ENCODE results near the gene FYTTD1. TPM values are rescaled to one million over a fixed set of nuclear protein-coding genes. Genes with fewer than 3 reads are reported as not detected.
"Not testable (repeated sequence)": the region's sequence is repeated elsewhere in the genome, so short reads cannot be mapped to it uniquely, and the experiment has no call there.

Gene FYTTD1
- 24.3 and 46.8 TPM in 2 replicates for total RNA-seq
- 62.8 and 65.9 TPM in 2 replicates for polyA plus RNA-seq

DNA sequence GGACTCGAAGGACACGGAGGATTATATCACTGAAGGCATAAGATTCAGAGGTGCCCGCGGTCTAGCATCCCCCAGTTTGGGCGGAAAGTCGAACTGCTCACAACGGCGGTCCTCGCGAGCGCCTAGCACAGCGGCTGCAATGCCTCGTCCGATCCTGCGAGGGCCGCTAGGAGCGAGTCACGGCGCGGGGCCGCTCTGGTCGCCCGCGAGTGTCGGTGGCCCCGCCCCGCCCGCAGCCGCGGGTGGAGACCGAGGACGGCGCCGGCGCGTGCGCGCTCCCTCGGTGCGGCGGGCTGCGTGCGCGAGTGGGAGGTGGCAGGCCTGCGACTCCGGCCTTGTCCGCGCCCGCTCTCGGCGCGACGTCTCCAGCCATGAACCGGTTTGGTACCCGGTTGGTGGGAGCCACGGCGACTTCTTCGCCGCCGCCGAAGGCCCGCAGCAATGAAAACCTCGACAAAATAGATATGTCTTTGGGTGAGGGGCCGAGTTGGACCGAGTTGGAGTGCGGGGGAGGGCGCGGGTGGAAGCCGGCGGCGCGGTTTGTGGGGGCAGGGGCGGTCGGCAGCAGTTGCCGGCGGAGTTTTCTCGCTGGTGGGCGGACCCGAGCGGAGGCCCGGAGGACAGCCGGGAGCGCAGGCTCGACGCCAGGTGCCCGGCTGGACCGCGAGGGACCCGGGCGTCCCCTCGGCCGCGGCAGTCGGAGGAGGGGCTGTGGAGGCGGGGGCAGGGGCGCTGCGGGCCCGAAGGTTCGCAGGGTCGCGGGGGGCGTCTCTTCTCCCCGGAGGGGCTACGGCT lies at the start of gene FYTTD1:
Gene FYTTD1, plus strand, starts transcription at position 283 of the 795 bp plus-strand sequence. Its CDS starts 89 bp downstream, at position 372.
- H3K4me3 ChIP-seq = peak within 1 kb of the TSS; percentile 74
- DNase-seq (ENCODE audit: low read depth in 1 of 2, low spot score in 1 of 2) = peak; percentile 92 to 93
- TF ChIP-seq, protein P1, sequence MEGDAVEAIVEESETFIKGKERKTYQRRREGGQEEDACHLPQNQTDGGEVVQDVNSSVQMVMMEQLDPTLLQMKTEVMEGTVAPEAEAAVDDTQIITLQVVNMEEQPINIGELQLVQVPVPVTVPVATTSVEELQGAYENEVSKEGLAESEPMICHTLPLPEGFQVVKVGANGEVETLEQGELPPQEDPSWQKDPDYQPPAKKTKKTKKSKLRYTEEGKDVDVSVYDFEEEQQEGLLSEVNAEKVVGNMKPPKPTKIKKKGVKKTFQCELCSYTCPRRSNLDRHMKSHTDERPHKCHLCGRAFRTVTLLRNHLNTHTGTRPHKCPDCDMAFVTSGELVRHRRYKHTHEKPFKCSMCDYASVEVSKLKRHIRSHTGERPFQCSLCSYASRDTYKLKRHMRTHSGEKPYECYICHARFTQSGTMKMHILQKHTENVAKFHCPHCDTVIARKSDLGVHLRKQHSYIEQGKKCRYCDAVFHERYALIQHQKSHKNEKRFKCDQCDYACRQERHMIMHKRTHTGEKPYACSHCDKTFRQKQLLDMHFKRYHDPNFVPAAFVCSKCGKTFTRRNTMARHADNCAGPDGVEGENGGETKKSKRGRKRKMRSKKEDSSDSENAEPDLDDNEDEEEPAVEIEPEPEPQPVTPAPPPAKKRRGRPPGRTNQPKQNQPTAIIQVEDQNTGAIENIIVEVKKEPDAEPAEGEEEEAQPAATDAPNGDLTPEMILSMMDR (IDR thresholded peaks at IDR 0.05; ENCODE audit: low read depth, low read length) = peak; percentile 33
- no peaks in the 10 kb centered on the region for H3K9me3 ChIP-seq (ENCODE audit: low read depth)
- peak within 1 kb of the TSS; percentile 86 for H3K27ac ChIP-seq
- H3K4me1 ChIP-seq (ENCODE audit: low read depth) = peaks cover 9% of the 10 kb centered on the region
- no peaks in the 10 kb centered on the region for H3K36me3 ChIP-seq
- no peaks in the 10 kb centered on the region for H3K27me3 ChIP-seq

DNA sequence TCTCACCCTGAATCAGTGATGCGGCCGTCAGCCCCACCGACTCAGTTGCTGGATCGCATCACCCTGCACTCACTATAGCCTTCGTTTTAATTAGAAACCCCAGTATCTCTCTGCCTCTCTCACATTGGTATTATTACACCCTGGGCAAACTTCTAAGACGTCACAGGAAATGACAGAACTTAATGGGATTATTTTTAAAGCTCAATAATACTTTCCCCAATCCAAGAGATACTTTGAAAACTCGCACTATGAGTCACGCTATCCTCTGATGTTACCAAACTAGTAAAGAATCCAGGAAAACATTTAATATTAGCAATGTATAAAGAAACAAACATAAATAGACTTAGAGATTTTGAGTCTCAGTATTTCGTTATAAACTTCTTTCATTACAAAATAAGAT lies 49.6 kb upstream of the FYTTD1 start:
- no peak for DNase-seq (ENCODE audit: low read depth in 1 of 2, low spot score in 1 of 2)
- no peaks in the 10 kb centered on the region for H3K9me3 ChIP-seq (ENCODE audit: low read depth)
- TF ChIP-seq, protein P1 (IDR thresholded peaks at IDR 0.05; ENCODE audit: low read depth, low read length) = no peak
- H3K36me3 ChIP-seq = peaks cover 18% of the 10 kb centered on the region
- H3K27me3 ChIP-seq = no peaks in the 10 kb centered on the region
- H3K4me1 ChIP-seq (ENCODE audit: low read depth) = no peaks in the 10 kb centered on the region
- H3K27ac ChIP-seq = no peak overlapping the region
- H3K4me3 ChIP-seq = no peak overlapping the region

DNA sequence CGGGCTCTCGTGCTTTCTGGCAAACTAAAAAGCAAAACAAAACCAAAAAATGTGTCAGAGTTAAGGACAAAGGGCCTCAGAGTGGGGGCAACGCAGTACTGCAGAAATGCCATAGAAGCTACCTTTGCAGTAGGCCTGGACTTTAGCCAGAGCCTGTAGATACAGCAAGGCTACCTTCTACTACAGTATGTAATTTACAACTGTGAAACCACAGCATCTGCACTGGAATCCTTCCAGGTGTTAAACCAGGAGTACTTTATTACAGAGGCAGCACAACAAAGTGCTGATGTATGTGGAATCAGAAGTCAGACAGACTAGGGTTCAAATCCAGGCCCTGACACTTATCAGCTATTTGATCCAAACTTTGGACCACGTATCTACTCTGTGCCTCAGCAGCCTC lies 47.8 kb upstream of the FYTTD1 start:
- H3K27me3 ChIP-seq = no peaks in the 10 kb centered on the region
- H3K27ac ChIP-seq = no peak overlapping the region
- no peaks in the 10 kb centered on the region for H3K4me1 ChIP-seq (ENCODE audit: low read depth)
- H3K9me3 ChIP-seq (ENCODE audit: low read depth) = no peaks in the 10 kb centered on the region
- H3K4me3 ChIP-seq = no peak overlapping the region
- TF ChIP-seq, protein P1 (IDR thresholded peaks at IDR 0.05; ENCODE audit: low read depth, low read length) = no peak
- no peak for DNase-seq (ENCODE audit: low read depth in 1 of 2, low spot score in 1 of 2)
- peaks cover 14% of the 10 kb centered on the region for H3K36me3 ChIP-seq

- Histone ChIP-seq H3K4me3 (no peak overlapping the region), H3K27ac (no peak overlapping the region), H3K4me1 (ENCODE audit: low read depth) (no peaks in the 10 kb centered on the region), H3K36me3 (peaks cover 3% of the 10 kb centered on the region), H3K9me3 (ENCODE audit: low read depth) (no peaks in the 10 kb centered on the region), H3K27me3 (no peaks in the 10 kb centered on the region)
- no peak for DNase-seq (ENCODE audit: low read depth in 1 of 2, low spot score in 1 of 2)
- TF ChIP-seq, protein P1 (IDR thresholded peaks at IDR 0.05; ENCODE audit: low read depth, low read length) = no peak
These were observed 43.0 kb upstream of the FYTTD1 start for GRCh38 chr3:197706658-197707057.

DNA sequence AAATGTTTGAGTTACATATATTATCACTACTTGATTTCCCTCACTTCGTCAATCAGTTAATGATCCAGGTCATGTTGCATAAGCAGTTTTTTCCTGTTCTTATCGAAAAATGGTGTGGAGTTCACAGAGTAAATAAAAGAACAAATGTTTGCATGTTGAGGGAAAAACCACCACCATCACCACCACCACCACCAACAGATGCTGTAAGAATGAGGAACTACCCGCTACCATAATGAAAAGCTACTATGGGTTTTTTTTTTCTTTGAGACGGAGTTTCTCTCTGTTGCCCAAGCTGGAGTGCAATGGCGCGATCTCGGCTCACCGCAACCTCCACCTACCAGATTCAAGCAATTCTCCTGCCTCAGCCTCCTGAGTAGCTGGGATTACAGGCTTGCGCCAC lies 40.5 kb upstream of the FYTTD1 start:
- Histone ChIP-seq H3K36me3 (no peaks in the 10 kb centered on the region), H3K4me3 (no peak overlapping the region), H3K27ac (no peak overlapping the region), H3K27me3 (no peaks in the 10 kb centered on the region), H3K4me1 (ENCODE audit: low read depth) (peaks cover 22% of the 10 kb centered on the region), H3K9me3 (ENCODE audit: low read depth) (no peaks in the 10 kb centered on the region)
- no peak for DNase-seq (ENCODE audit: low read depth in 1 of 2, low spot score in 1 of 2)
- TF ChIP-seq, protein P1 (IDR thresholded peaks at IDR 0.05; ENCODE audit: low read depth, low read length) = no peak

DNA sequence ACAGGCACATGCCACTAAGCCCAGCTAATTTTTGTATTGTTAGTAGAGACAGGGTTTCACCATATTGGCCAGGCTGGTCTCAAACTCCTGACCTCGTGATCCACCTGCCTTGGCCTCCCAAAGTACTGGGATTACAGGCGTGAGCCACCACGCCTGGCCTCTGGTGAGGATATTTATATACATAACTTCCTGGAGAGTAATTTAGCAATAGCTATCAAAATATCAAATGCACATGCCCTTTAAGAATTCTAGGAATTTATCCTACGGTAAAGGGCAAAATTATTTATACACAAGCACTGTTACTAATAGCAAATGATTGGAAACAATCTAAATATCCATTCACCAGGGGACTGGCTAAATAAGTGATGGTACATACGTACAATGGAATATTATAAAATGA lies 38.7 kb upstream of the FYTTD1 start:
- not testable (repeated sequence) for H3K36me3 ChIP-seq; H3K9me3 ChIP-seq (ENCODE audit: low read depth); H3K4me3 ChIP-seq; DNase-seq (ENCODE audit: low read depth in 1 of 2, low spot score in 1 of 2); H3K27me3 ChIP-seq; H3K27ac ChIP-seq
- peaks cover 27% of the 10 kb centered on the region for H3K4me1 ChIP-seq (ENCODE audit: low read depth)

All from cardiac muscle cell (in vitro differentiated cells and primary cell).